Coronary artery (tissue), 2 donors: ENCODE measurements around the gene CEP68.

Experiments
- DNase-seq: peaks from one replicate; pipeline ENCODE4 v3.0.0-alpha.2; 2017; ENCODE audit warnings: low spot score
- H3K27ac ChIP-seq, 2 donors: fragments of 200-600 bp; sonication (generic); one replicate each; pipeline ENCODE4 v1.5.1; 2016 to 2019
- H3K4me3 ChIP-seq: fragments of 200-600 bp; sonication (generic); 2 replicates; pipeline ENCODE4 v1.5.1; 2016; ENCODE audit warnings: mild to moderate bottlenecking, moderate library complexity
- TF ChIP-seq, protein P1 (sequence below): fragments of 200-600 bp; sonication (generic); IDR thresholded peaks from one replicate; pipeline ENCODE4 v1.5.1; 2019; ENCODE audit warnings: antibody characterized with exemption

Gene CEP68

GRCh38 chr2:65093211-65093610, 37.0 kb downstream of the CEP68 start:
- DNase-seq, result no peak
- H3K27ac ChIP-seq, result no peak overlapping the region
- TF ChIP-seq, protein P1, sequence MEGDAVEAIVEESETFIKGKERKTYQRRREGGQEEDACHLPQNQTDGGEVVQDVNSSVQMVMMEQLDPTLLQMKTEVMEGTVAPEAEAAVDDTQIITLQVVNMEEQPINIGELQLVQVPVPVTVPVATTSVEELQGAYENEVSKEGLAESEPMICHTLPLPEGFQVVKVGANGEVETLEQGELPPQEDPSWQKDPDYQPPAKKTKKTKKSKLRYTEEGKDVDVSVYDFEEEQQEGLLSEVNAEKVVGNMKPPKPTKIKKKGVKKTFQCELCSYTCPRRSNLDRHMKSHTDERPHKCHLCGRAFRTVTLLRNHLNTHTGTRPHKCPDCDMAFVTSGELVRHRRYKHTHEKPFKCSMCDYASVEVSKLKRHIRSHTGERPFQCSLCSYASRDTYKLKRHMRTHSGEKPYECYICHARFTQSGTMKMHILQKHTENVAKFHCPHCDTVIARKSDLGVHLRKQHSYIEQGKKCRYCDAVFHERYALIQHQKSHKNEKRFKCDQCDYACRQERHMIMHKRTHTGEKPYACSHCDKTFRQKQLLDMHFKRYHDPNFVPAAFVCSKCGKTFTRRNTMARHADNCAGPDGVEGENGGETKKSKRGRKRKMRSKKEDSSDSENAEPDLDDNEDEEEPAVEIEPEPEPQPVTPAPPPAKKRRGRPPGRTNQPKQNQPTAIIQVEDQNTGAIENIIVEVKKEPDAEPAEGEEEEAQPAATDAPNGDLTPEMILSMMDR, result no peak
- H3K4me3 ChIP-seq, result no peak overlapping the region

GRCh38 chr2:65096948-65097347, 40.7 kb downstream of the CEP68 start:
- TF ChIP-seq, protein P1, result no peak
- Histone ChIP-seq H3K4me3 (no peak overlapping the region), H3K27ac (no peak overlapping the region)
- DNase-seq, result no peak

DNA sequence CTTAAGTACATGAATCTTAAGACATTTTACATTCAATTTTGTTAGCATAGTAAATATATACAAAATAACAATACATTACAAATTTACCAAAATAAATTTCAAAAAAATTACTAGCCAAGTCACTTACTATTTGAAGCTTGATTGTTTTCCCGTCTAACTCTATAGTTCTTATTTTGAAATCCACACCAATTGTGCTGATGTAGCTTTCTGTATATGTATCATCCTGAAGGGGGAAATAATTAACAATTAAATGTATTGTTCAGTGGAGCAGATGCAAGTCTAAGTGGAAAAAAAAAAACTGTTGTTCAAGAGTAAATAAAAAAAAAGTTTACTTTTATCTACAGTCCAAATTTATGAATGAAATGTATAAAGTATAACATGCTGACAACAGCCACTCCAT, 41.6 kb downstream of the CEP68 start:
- TF ChIP-seq, protein P1, result no peak
- DNase-seq, result no peak

GRCh38 chr2:65098741-65099140, 42.5 kb downstream of the CEP68 start:
- DNase-seq, result no peak
- TF ChIP-seq, protein P1, result no peak
- Histone ChIP-seq H3K27ac (no peak overlapping the region), H3K4me3 (no peak overlapping the region)

More for the DNA sequence above, 41.6 kb downstream of the CEP68 start:
- Histone ChIP-seq H3K27ac (no peak overlapping the region), H3K4me3 (no peak overlapping the region)

DNA sequence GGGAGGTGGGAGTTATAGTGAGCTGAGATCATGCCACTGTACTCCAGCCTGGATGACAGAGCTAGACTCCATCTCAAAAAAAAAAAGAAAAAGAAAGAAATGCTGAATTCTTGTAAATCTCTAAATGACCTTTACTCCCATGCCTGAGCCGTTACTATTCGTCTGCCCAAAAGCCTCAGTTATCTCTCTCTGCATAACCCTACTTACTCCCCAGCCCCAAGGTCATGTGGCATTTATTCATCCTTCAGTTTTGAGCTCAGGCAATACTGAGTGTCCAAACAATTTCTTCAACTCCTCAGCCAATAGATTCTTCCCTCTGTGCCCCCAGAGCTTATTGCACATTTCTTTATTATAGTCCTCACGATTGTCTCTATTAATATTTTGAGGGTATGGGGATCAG, 44.9 kb downstream of the CEP68 start:
- no peak for DNase-seq
- TF ChIP-seq, protein P1, result no peak
- Histone ChIP-seq H3K27ac (no peak overlapping the region), H3K4me3 (no peak overlapping the region)

GRCh38 chr2:65103013-65103715, 46.9 kb downstream of the CEP68 start:
- TF ChIP-seq, protein P1, result no peak
- no peak overlapping the region for H3K4me3 ChIP-seq
- DNase-seq, result no peak
- H3K27ac ChIP-seq, result no peak overlapping the region

DNA sequence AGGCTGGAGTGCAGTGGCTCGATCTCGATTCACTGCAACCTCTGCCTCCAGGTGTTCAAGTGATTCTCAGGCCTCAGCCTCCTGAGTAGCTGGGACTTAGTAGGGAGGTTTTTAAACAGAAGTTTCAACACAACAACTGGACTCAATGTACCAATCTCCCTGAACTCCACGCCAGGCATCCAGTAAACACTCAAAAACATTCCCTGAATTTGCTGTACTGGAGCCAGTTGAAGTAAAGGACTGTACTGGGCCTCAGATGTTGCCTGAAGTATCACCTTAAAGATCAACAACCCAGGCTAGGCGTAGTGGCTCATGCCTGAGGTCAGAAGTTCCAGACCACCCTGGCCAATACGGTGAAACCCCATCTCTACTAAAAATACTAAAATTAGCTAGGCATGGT, 51.3 kb downstream of the CEP68 start:
- Histone ChIP-seq H3K27ac (peak overlapping the region in 1 of 2 donors; percentile 12), H3K4me3 (no peak overlapping the region)
- DNase-seq, result no peak
- TF ChIP-seq, protein P1, result no peak
